ENCODE data around the gene UGT2B7.

- TF ChIP-seq EP300 (IDR thresholded peaks at IDR 0.05) (no peak), CTCF (IDR thresholded peaks at IDR 0.05) (no peak)
Observed at GRCh38 chr4:69069085-69069484, 27.2 kb upstream of the UGT2B7 start.

All from ovary (tissue), 3 donors.